ENCODE measurements around the gene FCGR1A.
A peak's percentile ranks its signal among the peaks of the same experiment; 100 is the strongest.
"Not testable (repeated sequence)": the region's sequence is repeated elsewhere in the genome, so short reads cannot be mapped to it uniquely, and the experiment has no call there.

Gene FCGR1A

DNA sequence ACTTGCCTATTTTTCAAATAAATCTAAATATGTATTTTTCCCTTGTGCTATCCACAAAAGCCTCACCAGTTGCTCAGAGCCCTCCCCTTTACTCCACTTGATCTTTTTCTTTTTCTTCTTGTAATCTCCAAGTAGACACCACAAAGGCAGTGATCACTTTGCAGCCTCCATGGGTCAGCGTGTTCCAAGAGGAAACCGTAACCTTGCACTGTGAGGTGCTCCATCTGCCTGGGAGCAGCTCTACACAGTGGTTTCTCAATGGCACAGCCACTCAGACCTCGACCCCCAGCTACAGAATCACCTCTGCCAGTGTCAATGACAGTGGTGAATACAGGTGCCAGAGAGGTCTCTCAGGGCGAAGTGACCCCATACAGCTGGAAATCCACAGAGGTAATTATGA lies 1.4 kb downstream of the FCGR1A start:
- H3K9me3 ChIP-seq (replicated peaks in 1 of 11); H3K36me3 ChIP-seq; H3K27me3 ChIP-seq; H4K20me1 ChIP-seq: not testable (repeated sequence)
- Histone ChIP-seq H3K27ac (peak overlapping the region in 6 of 11 experiments; percentile 43 to 65 (median 56); a peak in 10 of 22 replicates), H3K9ac (peak overlapping the region in 4 of 11 experiments; percentile 38 to 77 (median 72); a peak in 7 of 22 replicates), H3K4me2 (peak overlapping the region in 5 of 11 experiments; percentile 49 to 82 (median 78); a peak in 11 of 22 replicates), H3K4me3 (peak overlapping the region in 4 of 10 experiments; percentile 45 to 62 (median 53); a peak in 8 of 20 replicates), H3K4me1 (peaks cover 0 to 26% (median 12%) of the 10 kb centered on the region in 10 experiments; a peak in 12 of 20 replicates)

GRCh38 chr1:149787688-149788451 lies 5.4 kb downstream of the FCGR1A start:
- H3K27me3 ChIP-seq; H3K4me3 ChIP-seq; H4K20me1 ChIP-seq; H3K36me3 ChIP-seq; H3K9me3 ChIP-seq (replicated peaks in 1 of 11): not testable (repeated sequence)
- H3K4me1 ChIP-seq = peaks cover 0 to 43% (median 21%) of the 10 kb centered on the region in 10 experiments; a peak in 15 of 20 replicates
- peak overlapping the region in 7 of 11 experiments; percentile 53 to 74 (median 62); a peak in 13 of 22 replicates for H3K9ac ChIP-seq
- peak overlapping the region in 10 of 11 experiments; percentile 43 to 87 (median 78); a peak in 18 of 22 replicates for H3K27ac ChIP-seq
- TF ChIP-seq Cebpa-rat (IDR thresholded peaks at IDR 0.05) = peak in 6 of 11 experiments; percentile 20 to 75 (median 50); a peak in 6 of 22 replicates
- H3K4me2 ChIP-seq = peak overlapping the region in 5 of 11 experiments; percentile 23 to 77 (median 33); a peak in 4 of 22 replicates

- not testable (repeated sequence) for H3K9me3 ChIP-seq (replicated peaks in 1 of 11); H3K36me3 ChIP-seq; H3K27me3 ChIP-seq; H4K20me1 ChIP-seq
- Histone ChIP-seq H3K4me3 (peak overlapping the region; percentile 44 to 69 (median 62)), H3K4me1 (peaks cover 0 to 31% (median 19%) of the 10 kb centered on the region in 10 experiments; a peak in 15 of 20 replicates), H3K27ac (peak overlapping the region; percentile 35 to 82 (median 72); a peak in 21 of 22 replicates), H3K9ac (peak overlapping the region; percentile 61 to 79 (median 77)), H3K4me2 (peak overlapping the region; percentile 28 to 65 (median 45); a peak in 16 of 22 replicates)
These were observed 10.0 kb downstream of the FCGR1A start for GRCh38 chr1:149792502-149792901.

DNA sequence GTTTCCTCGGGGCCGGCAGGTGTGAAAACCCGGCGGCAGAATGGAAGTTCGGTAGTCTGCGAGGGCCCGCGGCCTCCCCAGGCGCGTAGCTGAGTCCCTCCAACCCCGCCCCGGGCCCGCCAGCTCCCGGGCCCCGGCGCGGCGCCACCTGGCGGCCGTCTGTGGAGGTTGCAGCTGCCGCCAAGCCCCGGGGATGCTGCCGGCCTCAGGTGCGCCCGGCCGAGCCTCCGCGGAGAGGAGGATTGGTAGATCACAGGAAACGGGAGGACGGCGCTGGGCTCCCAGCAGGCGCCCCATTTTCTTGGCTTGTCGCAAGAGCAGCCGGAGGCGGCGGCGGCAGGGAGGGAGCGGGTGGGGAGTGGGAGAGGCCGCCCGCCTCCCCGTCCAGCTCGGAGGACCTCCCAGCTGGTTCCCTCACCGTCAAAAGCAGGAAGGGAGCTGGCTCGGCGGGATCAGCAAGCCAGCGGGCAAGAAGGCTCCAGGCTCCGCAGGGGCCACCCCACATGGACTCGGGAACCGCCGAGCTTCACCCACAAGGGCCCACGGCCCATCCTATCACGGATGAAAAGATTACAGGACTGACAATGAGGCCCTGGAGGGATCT lies 10.5 kb downstream of the FCGR1A start:
- H3K4me1 ChIP-seq = peaks cover 0 to 31% (median 19%) of the 10 kb centered on the region in 10 experiments; a peak in 15 of 20 replicates
- H3K36me3 ChIP-seq; H3K27me3 ChIP-seq; H3K9me3 ChIP-seq (replicated peaks in 1 of 11); H4K20me1 ChIP-seq: not testable (repeated sequence)
- H3K4me2 ChIP-seq = peak overlapping the region; percentile 28 to 65 (median 45); a peak in 17 of 22 replicates
- H3K9ac ChIP-seq = peak overlapping the region; percentile 61 to 79 (median 77)
- peak overlapping the region; percentile 44 to 69 (median 62) for H3K4me3 ChIP-seq
- H3K27ac ChIP-seq = peak overlapping the region; percentile 35 to 82 (median 72); a peak in 20 of 22 replicates

- not testable (repeated sequence) for H3K4me3 ChIP-seq; H3K27me3 ChIP-seq; H3K4me2 ChIP-seq; H3K9me3 ChIP-seq (replicated peaks in 1 of 11); H3K9ac ChIP-seq; H3K36me3 ChIP-seq; H4K20me1 ChIP-seq; H3K27ac ChIP-seq
- peaks cover 0 to 24% (median 14%) of the 10 kb centered on the region in 10 experiments; a peak in 15 of 20 replicates for H3K4me1 ChIP-seq
These were observed 11.4 kb downstream of the FCGR1A start for GRCh38 chr1:149793885-149794284.

DNA sequence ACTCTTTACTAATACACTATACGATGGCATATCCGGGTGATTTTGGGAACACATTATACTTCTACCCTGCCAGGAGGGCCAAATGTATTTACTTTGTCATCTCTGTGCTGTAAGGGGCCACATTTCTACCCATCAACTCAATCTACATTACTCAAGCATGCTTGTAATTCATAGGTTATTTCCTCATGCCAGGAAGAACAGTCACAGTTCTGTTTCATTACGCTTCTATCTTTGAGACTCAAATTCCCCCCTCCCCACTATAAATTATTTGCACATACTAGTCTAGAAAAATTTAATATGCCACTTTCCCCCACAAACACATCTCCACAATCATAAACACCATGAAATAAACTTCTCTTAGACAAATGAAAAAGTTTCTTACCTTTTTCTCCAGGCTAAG lies 19.1 kb downstream of the FCGR1A start:
- H3K4me2 ChIP-seq; H3K36me3 ChIP-seq; H3K4me3 ChIP-seq; H3K27me3 ChIP-seq; H3K9me3 ChIP-seq (replicated peaks in 1 of 11); H3K9ac ChIP-seq; H3K27ac ChIP-seq; H4K20me1 ChIP-seq; H3K4me1 ChIP-seq: not testable (repeated sequence)

- H3K4me1 ChIP-seq; H3K9me3 ChIP-seq (replicated peaks in 1 of 11); H3K4me3 ChIP-seq; H3K9ac ChIP-seq; H3K4me2 ChIP-seq; H3K27me3 ChIP-seq; H3K27ac ChIP-seq; H4K20me1 ChIP-seq; H3K36me3 ChIP-seq: not testable (repeated sequence)
These were observed 22.1 kb downstream of the FCGR1A start for GRCh38 chr1:149804417-149805080.

GRCh38 chr1:149810697-149811405 lies 28.4 kb downstream of the FCGR1A start:
- H3K27ac ChIP-seq = peak overlapping the region in 3 of 11 experiments; percentile 26 to 66 (median 57); a peak in 4 of 22 replicates
- not testable (repeated sequence) for H3K4me1 ChIP-seq; H3K36me3 ChIP-seq; H3K9me3 ChIP-seq (replicated peaks in 1 of 11); H3K27me3 ChIP-seq
- H3K4me3 ChIP-seq = peak overlapping the region; percentile 51 to 71 (median 62)
- H3K9ac ChIP-seq = peak overlapping the region; percentile 35 to 75 (median 70); a peak in 19 of 22 replicates
- H3K4me2 ChIP-seq = peak overlapping the region; percentile 66 to 90 (median 78)
- H4K20me1 ChIP-seq = peaks cover 0 to 13% (median 0%) of the 10 kb centered on the region in 11 experiments; a peak in 6 of 22 replicates

DNA sequence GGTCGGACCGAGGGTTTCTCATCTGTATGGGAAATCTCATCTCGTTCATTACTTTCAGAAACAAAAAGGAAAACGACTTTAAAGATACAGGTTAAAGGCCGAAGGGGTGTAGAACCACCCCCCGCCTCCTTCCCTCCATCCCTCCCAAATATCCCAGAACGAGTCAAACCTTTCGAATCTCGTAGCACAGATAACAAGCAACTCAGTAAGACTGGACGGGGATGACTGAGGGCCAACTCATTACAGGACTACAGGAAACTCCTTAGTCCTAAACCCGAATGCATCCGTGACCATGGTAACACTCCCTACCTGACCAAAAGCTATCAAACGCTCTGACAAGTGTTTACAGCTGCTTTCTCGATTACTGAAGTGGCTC lies 29.0 kb downstream of the FCGR1A start:
- peak overlapping the region; percentile 66 to 75 (median 70) for H3K9ac ChIP-seq

GRCh38 chr1:149811890-149812829 lies 29.7 kb downstream of the FCGR1A start:
- Histone ChIP-seq H3K27ac (peak overlapping the region; percentile 50 to 83 (median 74); a peak in 21 of 22 replicates), H3K4me2 (peak overlapping the region; percentile 48 to 90 (median 75); a peak in 20 of 22 replicates), H3K9ac (peak overlapping the region; percentile 70 to 82 (median 79); a peak in 21 of 22 replicates), H3K4me3 (peak overlapping the region; percentile 51 to 71 (median 62))
- not testable (repeated sequence) for H3K9me3 ChIP-seq (replicated peaks in 1 of 11); H3K36me3 ChIP-seq; H4K20me1 ChIP-seq; H3K27me3 ChIP-seq; H3K4me1 ChIP-seq

More for the DNA sequence above, 29.0 kb downstream of the FCGR1A start:
- peak overlapping the region; percentile 51 to 71 (median 62) for H3K4me3 ChIP-seq
- H3K9me3 ChIP-seq (replicated peaks in 1 of 11); H3K36me3 ChIP-seq; H3K27me3 ChIP-seq; H3K4me1 ChIP-seq: not testable (repeated sequence)
- peak overlapping the region in 10 of 11 experiments; percentile 41 to 67 (median 54); a peak in 16 of 22 replicates for H3K27ac ChIP-seq
- peak overlapping the region; percentile 66 to 90 (median 78) for H3K4me2 ChIP-seq
- peaks cover 0 to 13% (median 0%) of the 10 kb centered on the region in 11 experiments; a peak in 6 of 22 replicates for H4K20me1 ChIP-seq

GRCh38 chr1:149812893-149813801 lies 30.7 kb downstream of the FCGR1A start:
- peak overlapping the region; percentile 70 to 82 (median 79); a peak in 21 of 22 replicates for H3K9ac ChIP-seq
- H3K9me3 ChIP-seq (replicated peaks in 1 of 11); H3K4me1 ChIP-seq; H3K36me3 ChIP-seq; H3K27me3 ChIP-seq; H4K20me1 ChIP-seq: not testable (repeated sequence)
- H3K27ac ChIP-seq = peak overlapping the region; percentile 50 to 83 (median 74); a peak in 21 of 22 replicates
- H3K4me2 ChIP-seq = peak overlapping the region; percentile 39 to 65 (median 53)
- peak overlapping the region; percentile 51 to 70 (median 62) for H3K4me3 ChIP-seq

All from BLaER1 treated with 17β-estradiol and CSF1 and Interleukin-3, amounts not matched to agents 10 nM and 100 nM (cell line).